Activated naive CD4-positive, alpha-beta T cell treated with anti-CD3 and anti-CD28 coated beads, Interleukin-2, amount 50 U/mL, for 72 hours (primary cell): ENCODE data around the gene NRSN2. TPM values are rescaled to one million over a fixed set of nuclear protein-coding genes. Genes with fewer than 3 reads are reported as not detected.
A peak's percentile ranks its signal among the peaks of the same experiment; 100 is the strongest.

ENCODE experiments used
- ATAC-seq, 2 donors: fragments of 150-1000 bp; cut with Tn5 transposase; 2 replicates each; pipeline ENCODE4 v1.10.0; 2021; ENCODE audit warnings: mild to moderate bottlenecking in 2 of 2, moderate library complexity in 2 of 2
- DNase-seq, 2 donors: peaks; one replicate each; pipeline ENCODE4 v3.0.0; 2021 to 2022; ENCODE audit warnings: low spot score in 2 of 2
- H3K27ac Mint-ChIP-seq, 2 donors: one replicate each; pipeline ENCODE4 v1.8.0; 2022; ENCODE audit warnings: mild to moderate bottlenecking in 2 of 2, mixed read lengths in 2 of 2
- H3K36me3 Mint-ChIP-seq, 2 donors: one replicate each; pipeline ENCODE4 v1.8.0; 2022; ENCODE audit warnings: mixed read lengths in 2 of 2
- H3K9me3 Mint-ChIP-seq, 2 donors: one replicate each; pipeline ENCODE4 v1.8.0; 2022; ENCODE audit warnings: mixed read lengths in 2 of 2
- total RNA-seq, 2 donors: library from RNA; stranded (reverse); gene quantifications; one replicate each; pipeline ENCODE4 v1.2.3, GENCODE V29; 2022

The NRSN2 gene
- total RNA-seq, 2 donors from 2014 or later = 4.2 to 8.5 TPM

- ATAC-seq (no peak), DNase-seq (no peak)
- Mint-ChIP-seq H3K36me3 (peaks cover 0 to 11% of the 10 kb centered on the region in 2 donors), H3K9me3 (no peaks in the 10 kb centered on the region), H3K27ac (peak overlapping the region in 1 of 2 donors; percentile 29)
These were observed 49.9 kb downstream of the NRSN2 start for GRCh38 chr20:396619-397431.

- peaks cover 0 to 10% of the 10 kb centered on the region in 2 donors for H3K36me3 Mint-ChIP-seq
- DNase-seq (no peak), ATAC-seq (no peak)
- H3K27ac Mint-ChIP-seq = no peak overlapping the region
- H3K9me3 Mint-ChIP-seq = no peaks in the 10 kb centered on the region
These were observed 50.7 kb downstream of the NRSN2 start for GRCh38 chr20:397432-398237.

- peaks cover 0 to 9% of the 10 kb centered on the region in 2 donors for H3K9me3 Mint-ChIP-seq
- ATAC-seq (no peak), DNase-seq (no peak)
- H3K36me3 Mint-ChIP-seq = peaks cover 0 to 5% of the 10 kb centered on the region in 2 donors
- no peak overlapping the region for H3K27ac Mint-ChIP-seq
These were observed 52.3 kb downstream of the NRSN2 start for GRCh38 chr20:399182-399707.

- Mint-ChIP-seq H3K27ac (no peak overlapping the region), H3K36me3 (peaks cover 0 to 5% of the 10 kb centered on the region in 2 donors), H3K9me3 (peaks cover 0 to 9% of the 10 kb centered on the region in 2 donors)
- DNase-seq = no peak
- no peak for ATAC-seq
These were observed 53.2 kb downstream of the NRSN2 start for GRCh38 chr20:400128-400453.

GRCh38 chr20:400454-401275 is 53.8 kb downstream of the NRSN2 start:
- H3K9me3 Mint-ChIP-seq = peaks cover 0 to 9% of the 10 kb centered on the region in 2 donors
- DNase-seq (no peak), ATAC-seq (peak; percentile 26 to 32)
- H3K27ac Mint-ChIP-seq = peak overlapping the region in 1 of 2 donors; percentile 44
- H3K36me3 Mint-ChIP-seq = peaks cover 0 to 5% of the 10 kb centered on the region in 2 donors

- peaks cover 0 to 5% of the 10 kb centered on the region in 2 donors for H3K36me3 Mint-ChIP-seq
- H3K27ac Mint-ChIP-seq = peak overlapping the region in 1 of 2 donors; percentile 65
- peak; percentile 70 to 75 for ATAC-seq
- H3K9me3 Mint-ChIP-seq = peaks cover 0 to 9% of the 10 kb centered on the region in 2 donors
- DNase-seq = no peak
These were observed 55.0 kb downstream of the NRSN2 start for GRCh38 chr20:401682-402495.

GRCh38 chr20:402496-402885 is 55.6 kb downstream of the NRSN2 start:
- H3K9me3 Mint-ChIP-seq = peaks cover 0 to 9% of the 10 kb centered on the region in 2 donors
- ATAC-seq = peak in 1 of 2 donors; percentile 3
- peak overlapping the region in 1 of 2 donors; percentile 64 for H3K27ac Mint-ChIP-seq

GRCh38 chr20:402898-403581 is 56.1 kb downstream of the NRSN2 start:
- DNase-seq = no peak
- peaks cover 0 to 5% of the 10 kb centered on the region in 2 donors for H3K36me3 Mint-ChIP-seq
- peak overlapping the region in 1 of 2 donors; percentile 64 for H3K27ac Mint-ChIP-seq
- H3K9me3 Mint-ChIP-seq = peaks cover 0 to 9% of the 10 kb centered on the region in 2 donors
- ATAC-seq = no peak

More at GRCh38 chr20:402496-402885, 55.6 kb downstream of the NRSN2 start:
- H3K36me3 Mint-ChIP-seq = peaks cover 0 to 5% of the 10 kb centered on the region in 2 donors
- no peak for DNase-seq

GRCh38 chr20:403582-403957 is 56.7 kb downstream of the NRSN2 start:
- ATAC-seq (no peak), DNase-seq (no peak)
- H3K36me3 Mint-ChIP-seq = peaks cover under 1 to 6% of the 10 kb centered on the region in 2 donors
- H3K9me3 Mint-ChIP-seq = peaks cover 0 to 9% of the 10 kb centered on the region in 2 donors
- peak overlapping the region in 1 of 2 donors; percentile 64 for H3K27ac Mint-ChIP-seq

GRCh38 chr20:404088-404487 is 57.2 kb downstream of the NRSN2 start:
- peaks cover 0 to 9% of the 10 kb centered on the region in 2 donors for H3K9me3 Mint-ChIP-seq
- ATAC-seq = no peak
- H3K27ac Mint-ChIP-seq = no peak overlapping the region

More at GRCh38 chr20:404088-404487, 57.2 kb downstream of the NRSN2 start:
- H3K36me3 Mint-ChIP-seq = peaks cover 5 to 12% of the 10 kb centered on the region in 2 donors
- DNase-seq = no peak

Other genes starting within 250 kb of the NRSN2 start
- gene DEFB126, start 204.5 kb upstream of the NRSN2 start, total RNA-seq = not detected
- gene DEFB127, start 189.7 kb upstream of the NRSN2 start, total RNA-seq = not detected
- gene DEFB128, start 157.4 kb upstream of the NRSN2 start, total RNA-seq = not detected
- not detected for gene DEFB129, start 119.9 kb upstream of the NRSN2 start, total RNA-seq
- gene DEFB132, start 89.4 kb upstream of the NRSN2 start, total RNA-seq = not detected
- 10 to 100 TPM; 10.1 to 10.3 TPM for gene C20orf96, start 56.4 kb upstream of the NRSN2 start, total RNA-seq
- 10 to 100 TPM; 15.4 to 17.0 TPM for gene ZCCHC3, start 49.5 kb upstream of the NRSN2 start, total RNA-seq
- 10 to 100 TPM in 1 of 2 donors, 1 to 10 TPM in 1; 4.9 to 11.8 TPM for gene SOX12, start 21.6 kb upstream of the NRSN2 start, total RNA-seq
- gene TRIB3, start 33.6 kb downstream of the NRSN2 start, total RNA-seq = 10 to 100 TPM; 31.3 to 39.4 TPM
- gene RBCK1, start 61.2 kb downstream of the NRSN2 start, total RNA-seq = 100 to 1,000 TPM; 113 to 150 TPM
- gene TBC1D20, start 115.4 kb downstream of the NRSN2 start, total RNA-seq = 10 to 100 TPM; 20.2 to 23.9 TPM
- 100 to 1,000 TPM; 154 to 202 TPM for gene CSNK2A1, start 196.7 kb downstream of the NRSN2 start, total RNA-seq